ENCODE measurements around the gene PSMB5. TPM values are rescaled to one million over a fixed set of nuclear protein-coding genes. Genes with fewer than 3 reads are reported as not detected.

The PSMB5 gene
- total RNA-seq, 1 donor from 2014 or later = 303 TPM

DNA sequence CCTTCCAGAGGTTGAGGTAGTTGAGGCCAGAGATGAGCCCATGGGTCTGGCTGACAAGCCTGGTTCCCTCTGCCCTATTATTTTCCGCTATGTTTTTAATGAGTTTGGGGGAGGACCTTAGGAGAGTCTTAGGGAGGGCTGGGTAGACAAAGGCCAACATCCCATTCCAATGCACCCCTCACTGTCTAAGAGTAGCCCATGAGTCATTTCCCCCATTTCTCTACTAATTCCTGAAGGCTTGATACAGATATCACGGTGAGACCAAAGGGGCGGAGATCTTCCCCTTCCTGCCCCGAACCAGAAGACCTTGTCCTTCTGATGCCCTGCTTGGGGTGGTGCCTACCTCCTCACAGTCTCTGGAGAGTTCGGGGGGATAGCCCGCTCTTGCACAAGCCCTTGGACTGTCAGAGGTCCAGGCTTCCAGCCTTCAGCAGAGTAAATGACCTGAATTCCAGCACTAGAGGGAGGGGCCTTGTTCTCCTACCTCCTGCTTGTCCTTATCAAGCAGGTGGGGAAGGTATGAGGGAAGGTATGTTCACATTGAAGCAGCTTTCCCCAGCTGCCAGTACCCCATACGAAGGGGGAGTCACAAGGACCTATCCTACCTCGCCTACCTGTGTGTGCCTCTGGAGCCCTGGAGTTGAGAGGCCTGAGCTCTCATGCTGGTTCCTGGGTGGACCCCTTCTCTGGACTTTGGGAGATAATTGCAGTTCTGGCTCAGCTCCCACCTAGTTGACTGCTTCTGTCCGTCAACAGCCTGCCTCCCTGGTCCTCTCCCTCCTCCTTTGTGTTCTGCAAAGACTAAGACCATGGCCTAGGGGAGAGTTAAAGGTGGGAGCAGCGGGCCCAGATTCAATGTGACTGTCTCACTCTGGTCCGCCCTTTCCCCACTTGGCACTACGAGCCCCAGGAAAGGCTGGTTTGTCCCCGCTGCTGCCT lies 11.0 kb upstream of the PSMB5 start:
- no peak for DNase-seq (ENCODE audit: low read depth)

DNA sequence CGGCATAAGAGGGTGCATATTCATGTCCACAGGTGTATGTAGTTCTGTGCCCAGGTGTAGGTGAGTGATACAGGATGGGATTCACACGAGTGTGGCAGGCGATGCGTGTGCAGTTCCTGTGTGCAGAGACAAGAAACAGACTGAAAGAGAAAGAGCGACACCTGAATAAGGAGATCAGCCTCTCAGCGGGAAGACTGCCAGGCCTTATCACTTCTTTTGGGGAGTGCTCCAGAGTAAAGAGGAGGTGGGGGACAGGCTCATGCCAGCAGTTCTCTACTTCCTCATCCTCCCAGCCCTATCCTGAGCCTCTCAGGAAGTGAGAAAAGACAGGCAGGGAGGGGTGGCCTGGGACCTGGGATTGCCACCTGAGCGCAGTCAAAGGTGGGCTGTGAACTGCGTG lies 10.1 kb upstream of the PSMB5 start:
- no peak for DNase-seq (ENCODE audit: low read depth)

DNA sequence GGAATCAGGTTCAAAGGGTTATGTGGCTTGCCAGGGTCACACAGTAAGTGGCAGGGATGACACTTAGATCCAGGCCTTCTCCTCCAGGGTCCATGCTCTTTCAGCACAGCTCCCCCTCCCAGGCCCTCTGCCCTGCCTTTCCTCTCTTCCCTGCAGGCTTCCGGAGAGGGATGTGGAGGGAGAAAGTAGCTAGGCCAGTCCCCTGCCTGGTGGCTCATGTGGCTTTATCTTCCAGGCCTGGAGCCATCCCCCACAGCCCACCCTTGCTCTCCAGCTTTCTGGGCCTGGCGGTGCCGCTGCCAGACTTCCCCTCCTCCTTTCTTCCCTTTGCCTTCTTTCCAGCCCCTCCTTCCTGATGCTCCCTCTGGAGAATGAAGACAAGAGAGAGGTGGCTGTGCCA lies 9.1 kb upstream of the PSMB5 start:
- no peak for DNase-seq (ENCODE audit: low read depth)

DNA sequence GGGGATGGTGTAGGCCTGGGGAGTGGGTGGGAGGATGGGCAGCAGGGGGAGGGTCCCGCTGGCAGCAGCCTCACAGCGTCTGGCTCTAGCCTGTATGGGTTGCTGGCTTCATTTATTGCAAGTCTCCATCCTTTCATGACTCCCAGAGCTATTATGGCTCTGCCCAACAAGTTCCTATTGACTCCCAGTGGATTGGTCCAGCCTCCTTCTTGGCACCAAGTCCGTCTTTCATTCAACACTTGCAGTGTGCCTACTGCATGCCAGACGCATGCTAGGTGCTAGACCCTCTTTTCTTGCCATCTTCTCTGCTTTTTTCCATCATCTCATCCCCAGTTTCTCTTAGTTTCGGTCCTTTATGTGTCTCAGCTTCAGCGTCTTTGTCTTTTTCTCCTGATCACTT lies 8.4 kb upstream of the PSMB5 start:
- DNase-seq (ENCODE audit: low read depth) = no peak

DNA sequence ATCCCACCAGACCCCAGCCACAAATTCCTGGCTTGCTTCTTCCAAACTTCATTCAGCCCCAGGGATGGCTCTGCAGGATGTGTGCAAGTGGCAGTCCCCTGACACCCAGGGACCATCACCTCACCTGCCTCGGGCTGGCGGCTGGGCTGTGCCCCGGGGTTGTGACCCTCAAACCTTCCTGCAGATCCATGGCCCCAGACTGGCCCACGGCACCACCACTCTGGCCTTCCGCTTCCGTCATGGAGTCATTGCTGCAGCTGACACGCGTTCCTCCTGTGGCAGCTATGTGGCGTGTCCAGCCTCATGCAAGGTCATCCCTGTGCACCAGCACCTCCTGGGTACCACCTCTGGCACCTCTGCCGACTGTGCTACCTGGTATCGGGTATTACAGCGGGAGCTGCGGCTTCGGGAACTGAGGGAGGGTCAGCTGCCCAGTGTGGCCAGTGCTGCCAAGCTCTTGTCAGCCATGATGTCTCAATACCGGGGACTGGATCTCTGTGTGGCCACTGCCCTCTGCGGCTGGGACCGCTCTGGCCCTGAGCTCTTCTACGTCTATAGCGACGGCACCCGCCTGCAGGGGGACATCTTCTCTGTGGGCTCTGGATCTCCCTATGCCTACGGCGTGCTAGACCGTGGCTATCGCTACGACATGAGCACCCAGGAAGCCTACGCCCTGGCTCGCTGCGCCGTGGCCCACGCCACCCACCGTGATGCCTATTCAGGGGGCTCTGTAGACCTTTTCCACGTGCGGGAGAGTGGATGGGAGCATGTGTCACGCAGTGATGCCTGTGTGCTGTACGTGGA lies 7.7 kb upstream of the PSMB5 start, which contains the start of gene PSMB11:
TSS of gene PSMB11 (plus strand) at position 51 of the 804 bp plus-strand sequence. CDS start at position 65, 14 bp downstream.
- no peak for DNase-seq (ENCODE audit: low read depth)

DNA sequence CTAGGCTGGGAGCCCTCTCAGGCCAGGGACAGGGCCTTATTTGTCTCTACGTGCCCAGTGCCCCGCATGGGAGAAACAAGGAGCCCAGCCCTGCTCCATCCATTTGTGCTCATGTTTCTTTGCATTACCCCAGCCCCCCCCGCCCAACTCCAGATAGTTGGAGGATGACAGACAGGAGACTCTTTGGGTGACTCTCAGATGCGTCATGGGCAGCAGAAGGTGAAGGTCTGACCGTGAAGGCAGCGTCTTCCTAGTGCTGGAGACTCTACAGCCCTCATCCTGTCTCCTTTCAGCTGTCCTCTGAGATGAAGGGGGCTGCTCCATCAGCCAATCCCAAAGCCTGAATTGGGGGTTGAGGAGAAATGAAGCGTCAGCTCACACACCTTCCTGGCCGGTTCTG lies 7.0 kb upstream of the PSMB5 start:
- DNase-seq (ENCODE audit: low read depth) = no peak

DNA sequence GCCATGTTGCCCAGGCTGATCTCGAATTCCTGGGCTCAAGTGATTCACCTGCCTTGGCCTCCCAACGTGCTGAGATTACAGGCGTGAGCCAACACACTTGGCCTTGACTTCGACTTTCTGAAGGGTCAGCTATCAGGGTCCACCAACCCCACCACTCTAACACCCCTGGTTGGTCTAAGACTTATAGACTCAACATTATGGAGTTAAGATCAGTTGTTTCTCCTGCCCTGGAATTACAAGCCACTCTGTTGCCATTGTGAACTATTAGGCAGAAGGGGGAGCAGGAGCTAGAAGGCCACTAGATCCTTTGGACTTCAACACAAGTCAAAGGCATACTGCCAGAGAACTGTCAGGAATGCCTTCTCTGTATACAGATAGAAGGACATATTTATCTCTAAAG lies 5.4 kb upstream of the PSMB5 start:
- DNase-seq (ENCODE audit: low read depth) = no peak

DNA sequence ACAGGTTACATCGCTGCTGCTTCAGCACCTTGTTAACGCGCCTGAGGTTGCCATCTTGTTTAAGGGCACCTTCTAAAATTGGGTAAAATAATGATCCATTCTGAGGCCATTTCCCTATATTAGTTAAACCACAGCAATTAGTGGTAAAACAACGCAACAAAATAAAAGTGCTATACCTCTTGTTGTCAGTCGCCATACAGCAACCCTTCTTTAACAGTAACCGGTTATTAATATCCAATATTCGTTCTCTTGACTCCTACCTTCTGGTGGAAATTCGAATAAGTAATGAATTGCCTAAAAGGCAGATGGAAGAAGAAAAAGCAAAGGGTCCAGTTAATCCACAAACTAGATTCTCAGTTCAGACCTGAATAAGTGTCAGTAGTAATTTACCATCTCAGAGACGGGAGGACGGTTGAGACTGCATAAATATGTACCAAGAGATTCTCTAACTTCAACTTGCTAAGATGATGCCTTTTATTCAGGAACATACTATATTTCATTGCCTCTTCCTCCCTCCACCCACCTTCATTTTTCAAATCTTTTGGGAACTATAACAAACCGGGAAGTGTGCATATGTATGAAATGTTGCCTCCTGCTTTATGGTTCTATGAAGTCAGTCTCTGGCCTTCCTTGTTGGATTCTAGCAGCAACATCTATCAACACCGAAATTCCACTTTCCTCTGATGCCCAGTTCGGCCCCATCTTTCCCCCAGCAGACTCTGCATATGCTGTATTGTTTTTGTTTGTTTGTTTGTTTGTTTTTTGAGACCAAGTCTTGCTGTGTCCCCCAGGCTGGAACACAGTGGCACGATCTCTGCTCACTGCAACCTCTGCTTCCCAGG lies 824 bp upstream of the PSMB5 start:
- DNase-seq (ENCODE audit: low read depth) = no peak

DNA sequence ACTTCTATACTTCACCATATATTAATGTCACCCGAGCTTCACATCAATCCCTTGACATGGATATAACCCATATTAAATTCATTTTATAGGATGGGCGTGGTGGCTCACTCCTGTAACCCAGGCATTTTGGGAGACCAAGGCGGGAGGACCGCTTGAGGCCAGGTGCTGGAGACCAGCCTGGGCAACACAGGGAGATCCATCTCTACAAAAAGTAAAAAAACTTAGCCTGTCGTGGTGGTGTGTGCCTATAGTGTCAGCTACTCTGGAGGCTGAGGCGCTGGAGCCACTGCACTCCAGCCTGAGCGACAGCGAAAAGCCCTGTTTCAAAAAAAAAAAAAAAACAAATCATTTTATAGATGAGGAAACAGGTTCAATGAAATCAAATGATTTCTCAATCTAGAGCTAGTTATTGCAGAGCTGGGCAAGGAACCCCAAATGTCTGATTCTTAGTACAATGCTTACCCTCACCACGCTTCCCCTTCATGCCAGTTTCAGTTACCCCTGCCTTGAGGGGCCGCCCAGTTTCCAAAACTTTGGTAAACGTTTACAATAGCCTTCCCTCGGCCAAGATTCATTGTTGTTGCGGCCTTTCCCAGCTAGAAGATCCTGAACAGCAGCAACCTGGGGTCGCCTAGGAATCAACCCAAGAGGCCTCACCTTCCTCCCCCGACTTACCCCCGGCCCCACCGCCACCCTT lies 751 bp downstream of the PSMB5 start:
- DNase-seq (ENCODE audit: low read depth) = peak; percentile 11

DNA sequence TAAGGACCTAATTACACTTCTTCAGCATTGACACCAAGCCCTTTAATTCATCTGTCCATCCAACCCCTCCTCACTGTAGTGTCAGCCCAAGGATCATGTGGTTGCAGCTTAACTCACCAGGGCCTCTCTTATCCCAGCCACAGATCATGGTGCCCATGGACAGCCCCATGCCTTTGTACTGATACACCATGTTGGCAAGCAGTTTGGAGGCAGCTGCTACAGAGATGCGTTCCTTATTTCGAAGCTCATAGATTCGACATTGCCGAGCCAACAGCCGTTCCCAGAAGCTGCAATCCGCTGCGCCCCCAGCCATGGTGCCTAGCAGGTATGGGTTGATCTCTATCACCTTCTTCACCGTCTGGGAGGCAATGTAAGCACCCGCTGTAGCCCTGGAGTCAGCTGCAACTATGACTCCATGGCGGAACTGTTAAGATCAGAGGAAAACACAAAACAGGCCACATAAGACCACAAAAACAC lies 1.4 kb downstream of the PSMB5 start:
- peak; percentile 37 for DNase-seq (ENCODE audit: low read depth)

DNA sequence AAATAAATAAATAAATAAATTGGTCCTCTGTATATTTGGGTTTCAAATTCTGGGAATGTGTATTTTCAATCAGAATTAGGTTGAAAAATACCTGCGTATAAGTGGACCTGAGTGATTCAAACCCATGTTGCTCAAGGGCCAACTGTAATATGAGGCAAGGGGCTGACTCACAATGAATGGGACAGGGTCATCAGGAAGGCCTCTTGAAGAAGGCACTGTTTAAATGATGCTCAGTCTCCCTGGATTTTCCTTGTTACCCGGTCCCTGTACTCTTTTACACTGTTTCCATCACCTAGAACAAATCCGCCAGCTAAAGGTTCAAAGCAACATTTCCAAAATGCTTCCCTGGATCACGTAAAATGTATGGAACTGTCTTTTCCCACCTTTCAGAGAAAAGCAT lies 3.8 kb downstream of the PSMB5 start:
- no peak for DNase-seq (ENCODE audit: low read depth)

DNA sequence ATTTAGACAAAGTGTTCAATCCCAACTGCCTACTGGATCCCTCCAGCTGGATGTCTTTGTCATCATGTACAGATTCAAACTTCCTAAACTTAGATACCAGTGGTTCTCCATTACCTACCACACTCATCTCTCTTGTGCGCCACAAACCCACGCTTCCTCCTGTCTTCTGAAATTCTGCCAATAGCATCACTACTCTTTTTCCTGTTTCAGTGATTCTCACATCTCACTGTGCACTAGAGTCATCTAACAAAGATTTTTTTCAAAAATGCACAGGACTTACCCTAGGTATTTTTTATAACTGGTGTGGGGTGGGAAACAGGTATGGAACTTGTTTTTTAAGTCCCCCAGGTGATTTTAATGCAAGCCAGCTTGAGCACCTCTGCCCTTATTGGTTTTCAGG lies 5.9 kb downstream of the PSMB5 start:
- no peak for DNase-seq (ENCODE audit: low read depth)

DNA sequence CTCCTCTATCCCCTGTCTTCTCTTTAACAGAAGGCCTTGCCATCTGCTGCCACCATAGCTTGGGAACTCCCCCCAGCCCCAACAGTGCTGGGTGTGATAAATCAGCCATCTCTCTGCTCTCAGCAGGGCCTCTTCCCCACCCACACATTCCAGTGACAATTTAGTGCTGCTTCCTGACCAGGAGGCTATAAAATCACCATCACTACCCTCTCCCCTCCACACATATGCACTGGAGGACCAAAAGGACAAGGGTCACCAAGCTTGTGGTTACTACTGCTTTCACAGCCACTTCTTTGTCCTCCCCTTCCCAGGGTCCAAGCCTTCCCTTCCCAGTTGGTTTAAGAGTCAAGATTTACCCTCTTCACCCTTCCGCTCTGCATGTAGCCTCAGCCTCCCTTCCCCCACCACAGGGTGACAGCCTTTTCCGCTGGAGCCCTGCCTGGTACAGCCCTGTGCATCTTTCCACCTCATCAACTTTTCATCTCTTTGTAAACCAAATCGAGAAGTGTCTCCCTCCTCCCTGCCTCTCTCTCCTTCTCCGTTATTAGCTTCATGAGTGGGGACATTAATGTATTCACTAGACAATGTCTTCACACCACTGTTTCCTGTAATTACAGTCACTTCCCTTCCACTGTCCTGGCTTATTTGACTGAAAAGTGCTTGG lies 9.4 kb downstream of the PSMB5 start:
- no peak for DNase-seq (ENCODE audit: low read depth)

DNA sequence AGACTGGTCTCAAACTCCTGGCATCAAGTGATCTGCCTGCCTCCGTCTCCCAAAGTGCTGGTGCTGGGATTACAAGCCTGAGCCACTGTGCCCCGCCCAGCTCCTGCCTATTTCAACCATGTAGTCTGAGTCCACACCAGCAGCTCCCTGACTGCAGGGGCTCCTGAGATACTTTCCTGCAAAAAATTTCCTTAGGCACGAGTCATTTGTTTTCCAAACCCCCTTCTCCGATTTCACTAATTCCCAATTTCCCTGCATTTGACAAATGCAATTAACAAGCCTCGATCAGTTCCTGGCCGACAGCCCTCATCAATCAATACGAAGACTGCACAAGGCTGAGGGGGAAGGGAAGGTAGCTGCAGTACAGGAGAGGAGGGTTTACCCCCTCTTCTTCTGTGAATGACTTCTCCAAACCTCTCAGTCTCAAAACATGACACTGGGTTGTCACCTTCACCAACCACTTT lies 10.1 kb downstream of the PSMB5 start:
- DNase-seq (ENCODE audit: low read depth) = no peak

DNA sequence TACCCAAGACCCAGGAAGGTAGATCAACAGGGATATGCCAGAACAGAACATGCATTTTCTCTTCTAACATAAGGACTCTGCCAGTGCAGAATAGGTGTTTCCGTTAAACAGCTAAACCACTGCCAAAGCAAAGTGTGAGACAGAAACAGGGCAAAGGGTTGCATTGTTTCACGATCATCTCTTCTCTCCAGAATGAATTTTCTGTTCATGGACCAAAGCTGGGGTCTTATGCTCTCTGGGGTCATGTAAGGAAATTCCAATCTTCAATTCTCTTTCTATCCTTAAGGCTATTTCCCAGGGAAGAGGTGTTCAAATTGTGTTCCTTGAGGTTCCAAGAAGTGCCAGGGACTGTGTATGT lies 10.9 kb downstream of the PSMB5 start:
- DNase-seq (ENCODE audit: low read depth) = no peak

DNA sequence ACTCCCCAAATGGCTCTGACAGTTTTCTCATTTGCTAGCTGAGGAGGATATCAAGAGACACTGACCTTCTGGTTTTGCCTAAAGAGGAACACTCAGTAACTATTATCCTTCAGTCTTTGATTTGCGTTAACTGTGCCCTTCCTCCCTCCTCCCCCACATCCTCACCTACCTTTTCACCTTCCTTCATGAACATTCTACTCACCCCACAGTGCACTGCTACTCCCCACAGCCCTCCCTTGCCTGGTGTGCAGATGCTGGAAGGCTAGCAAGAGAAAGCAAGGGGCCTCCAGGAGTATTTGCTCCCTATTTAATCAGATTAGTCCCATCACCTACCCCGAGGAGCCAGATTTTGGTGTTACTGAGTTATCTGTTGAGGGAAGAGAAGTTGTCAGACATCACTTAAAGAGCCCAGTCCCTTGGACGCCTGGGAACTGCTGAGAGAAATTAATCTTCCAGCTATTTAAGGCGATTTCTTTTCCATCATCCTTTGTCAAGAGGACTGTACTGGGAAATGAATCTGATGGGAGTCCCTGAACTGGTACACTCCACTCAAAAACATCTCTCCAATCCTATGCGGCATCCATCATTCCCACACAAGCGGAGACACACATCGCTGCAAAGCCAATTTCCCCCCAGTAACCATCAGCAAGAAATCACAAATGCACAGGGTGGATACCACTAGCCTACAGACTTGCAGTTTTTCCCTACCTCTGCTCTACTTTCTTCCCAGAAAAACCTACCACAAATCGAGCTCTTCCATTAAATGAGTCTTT lies 11.5 kb downstream of the PSMB5 start:
- no peak for DNase-seq (ENCODE audit: low read depth)

DNA sequence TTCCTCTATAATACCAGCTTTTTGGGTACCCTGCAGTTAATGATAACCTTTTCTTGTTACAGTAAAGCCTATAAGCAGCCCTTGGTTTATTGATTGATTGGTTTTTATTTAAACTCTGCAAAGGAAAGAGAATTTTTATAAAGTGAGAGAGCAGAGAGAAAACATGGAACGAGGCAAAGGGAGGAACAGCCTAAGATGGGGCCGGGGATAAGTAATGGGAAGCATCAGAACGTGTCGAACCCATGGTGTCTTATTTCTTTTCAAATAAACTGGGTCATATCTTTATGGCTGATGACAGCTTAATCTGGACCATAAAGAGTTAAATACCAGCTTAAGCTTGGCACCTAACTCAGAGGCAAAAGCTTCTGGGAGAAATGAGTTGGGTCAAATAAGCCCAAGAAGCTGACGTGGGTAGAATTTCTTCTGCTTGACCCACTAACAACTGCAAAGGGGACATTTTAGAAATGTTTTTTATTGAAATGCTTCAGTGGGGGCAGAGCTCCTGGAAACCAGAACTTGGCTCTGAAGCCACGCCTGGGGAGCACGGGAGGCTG lies 12.7 kb downstream of the PSMB5 start:
- no peak for DNase-seq (ENCODE audit: low read depth)

DNA sequence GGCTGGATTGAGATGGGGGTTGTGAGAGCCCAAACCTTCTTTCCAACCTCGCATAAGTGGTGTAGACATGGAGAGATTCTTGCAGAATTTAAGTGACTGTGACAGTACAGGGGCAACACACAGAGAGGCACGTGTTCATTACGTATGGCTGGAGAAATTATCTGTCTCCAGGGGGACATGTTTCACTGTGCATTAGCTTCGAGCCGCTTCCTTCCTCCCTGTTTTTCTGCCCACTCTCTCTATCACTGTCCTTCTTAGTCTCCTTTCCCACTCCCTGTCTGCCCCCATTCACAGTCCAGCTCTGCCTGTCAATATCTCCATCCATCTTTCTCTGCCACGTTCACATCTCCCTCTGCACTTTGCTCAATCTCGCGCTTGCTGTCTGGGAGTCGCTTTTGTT lies 13.3 kb downstream of the PSMB5 start:
- DNase-seq (ENCODE audit: low read depth) = no peak
